ENCODE results near the gene NPAS1.

DNA sequence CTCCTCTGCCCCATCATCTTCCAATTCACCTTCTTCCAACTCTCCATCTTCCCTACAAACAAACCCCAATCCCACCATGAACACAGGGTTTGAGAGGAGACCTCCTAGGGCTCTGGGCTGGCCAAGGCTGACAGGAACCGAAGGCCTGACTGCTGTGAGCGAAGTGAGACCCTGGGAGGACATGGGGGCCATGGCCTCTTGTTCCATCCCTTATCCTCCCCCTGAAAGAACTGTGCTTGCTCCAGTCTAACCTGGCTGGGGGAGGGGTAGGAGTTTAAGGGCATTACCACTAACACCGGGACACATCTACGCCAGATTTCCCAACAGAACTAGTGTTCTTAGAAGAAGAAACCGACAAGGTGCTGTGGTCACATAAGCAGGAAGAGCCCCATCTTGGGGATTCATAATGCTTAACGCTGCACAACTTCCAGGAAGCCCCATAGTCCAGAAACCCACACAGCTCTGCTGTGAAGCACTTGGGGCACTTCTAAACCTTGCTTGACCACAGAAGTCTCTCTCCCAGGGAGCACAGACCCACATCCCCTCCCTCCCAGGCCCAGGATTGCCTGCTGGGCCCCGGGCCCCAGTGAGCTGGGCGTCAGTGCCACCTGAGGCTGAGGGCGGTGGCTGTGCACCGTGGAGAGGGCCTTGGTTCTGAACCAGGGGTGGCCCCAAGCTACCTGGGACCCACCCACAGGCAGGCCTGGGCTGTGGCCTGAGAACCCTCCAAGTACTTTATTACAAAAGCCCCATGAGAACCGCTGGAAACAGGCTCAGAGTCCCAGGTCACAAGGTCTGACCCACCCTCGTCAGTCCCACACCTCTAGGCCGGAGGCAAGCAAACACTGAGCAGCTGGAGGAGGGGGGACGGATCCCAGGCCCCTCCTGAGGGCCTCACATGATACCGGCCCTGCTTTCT, 75.2 kb downstream of the NPAS1 start:
- TF ChIP-seq, protein P1, sequence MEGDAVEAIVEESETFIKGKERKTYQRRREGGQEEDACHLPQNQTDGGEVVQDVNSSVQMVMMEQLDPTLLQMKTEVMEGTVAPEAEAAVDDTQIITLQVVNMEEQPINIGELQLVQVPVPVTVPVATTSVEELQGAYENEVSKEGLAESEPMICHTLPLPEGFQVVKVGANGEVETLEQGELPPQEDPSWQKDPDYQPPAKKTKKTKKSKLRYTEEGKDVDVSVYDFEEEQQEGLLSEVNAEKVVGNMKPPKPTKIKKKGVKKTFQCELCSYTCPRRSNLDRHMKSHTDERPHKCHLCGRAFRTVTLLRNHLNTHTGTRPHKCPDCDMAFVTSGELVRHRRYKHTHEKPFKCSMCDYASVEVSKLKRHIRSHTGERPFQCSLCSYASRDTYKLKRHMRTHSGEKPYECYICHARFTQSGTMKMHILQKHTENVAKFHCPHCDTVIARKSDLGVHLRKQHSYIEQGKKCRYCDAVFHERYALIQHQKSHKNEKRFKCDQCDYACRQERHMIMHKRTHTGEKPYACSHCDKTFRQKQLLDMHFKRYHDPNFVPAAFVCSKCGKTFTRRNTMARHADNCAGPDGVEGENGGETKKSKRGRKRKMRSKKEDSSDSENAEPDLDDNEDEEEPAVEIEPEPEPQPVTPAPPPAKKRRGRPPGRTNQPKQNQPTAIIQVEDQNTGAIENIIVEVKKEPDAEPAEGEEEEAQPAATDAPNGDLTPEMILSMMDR (IDR thresholded peaks at IDR 0.05) = no peak
- no peak for TF ChIP-seq EZH2 (IDR thresholded peaks at IDR 0.05)
